ENCODE data around the gene CAPN3.

The CAPN3 gene

GRCh38 chr15:42457445-42458442 lies 98.4 kb downstream of the CAPN3 start:
- no peak for DNase-seq

DNA sequence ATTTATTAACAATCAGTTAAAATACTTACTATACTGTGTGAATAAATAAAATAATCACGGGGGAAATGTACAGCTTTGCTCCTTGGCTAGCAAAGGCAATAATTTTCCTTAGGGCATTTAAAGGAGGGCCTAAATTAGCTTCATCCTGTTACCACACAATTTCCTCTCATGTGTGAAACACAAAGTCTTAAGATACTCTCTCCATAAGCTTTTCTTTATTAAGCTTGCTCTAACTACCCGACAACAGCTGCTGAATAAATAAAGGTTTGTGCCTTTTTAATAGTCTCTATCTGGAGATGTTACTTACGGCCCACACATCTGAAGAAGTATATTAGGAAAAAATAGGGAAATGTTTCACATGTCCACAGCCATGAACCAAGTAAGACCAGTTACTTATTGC lies 102.0 kb downstream of the CAPN3 start:
- DNase-seq, result no peak

All from activated CD8-positive, alpha-beta memory T cell treated with anti-CD3 and anti-CD28 coated beads, Interleukin-2, amount 50 U/mL, for 4 hours (primary cell).